Keratinocyte (primary cell): ENCODE results near the gene TTLL6. TPM values are rescaled to one million over a fixed set of nuclear protein-coding genes. Genes with fewer than 3 reads are reported as not detected.

ENCODE experiments used
- DNase-seq: peaks from one replicate; pipeline ENCODE4 v3.0.0-alpha.2; 2011; ENCODE audit warnings: low read depth, missing footprints, low spot score
- FAIRE-seq: peaks from 2 replicates; lab custom pipeline; 2011; peaks lifted over from hg19 to GRCh38; lab: Jason Lieb, UNC
- H2AFZ ChIP-seq: 2 replicates; pipeline ENCODE4 v1.6.0; 2012; ENCODE audit warnings: low read length, control low read depth, inconsistent platforms; ENCODE audit not compliant: control insufficient read depth
- H3K27ac ChIP-seq: 2 replicates; pipeline ENCODE4 v1.5.1; 2011; ENCODE audit warnings: low read length; ENCODE audit not compliant: control insufficient read depth, insufficient read depth
- H3K27me3 ChIP-seq: 3 replicates; pipeline ENCODE4 v1.6.0; 2011; ENCODE audit warnings: low read length; ENCODE audit not compliant: control insufficient read depth, insufficient read depth; ENCODE audit errors: extremely low read depth
- H3K36me3 ChIP-seq, 2 experiments: 2 replicates in 1 of 2; 3 replicates in 1 of 2; pipeline ENCODE4 v1.5.1; 2011; ENCODE audit warnings: low read length in 2 of 2, mild to moderate bottlenecking in 1 of 2; ENCODE audit not compliant: control insufficient read depth in 2 of 2, insufficient read depth in 2 of 2; ENCODE audit errors: extremely low read depth in 1 of 2
- H3K4me1 ChIP-seq: 3 replicates; pipeline ENCODE4 v1.5.1; 2011; ENCODE audit warnings: low read length; ENCODE audit not compliant: control insufficient read depth, insufficient read depth; ENCODE audit errors: extremely low read depth
- H3K4me2 ChIP-seq: 3 replicates; pipeline ENCODE4 v1.6.0; 2011; ENCODE audit warnings: low read depth, low read length; ENCODE audit not compliant: control insufficient read depth, insufficient read depth; ENCODE audit errors: extremely low read depth
- H3K4me3 ChIP-seq, 3 experiments: fragments of 200-600 bp in 1 of 3; sonication (generic) in 1 of 3; 2 replicates in 2 of 3; 3 replicates in 1 of 3; pipeline ENCODE4 v1.5.1; 2011 to 2016; ENCODE audit warnings: low read length in 3 of 3, mild to moderate bottlenecking in 3 of 3, control low read depth in 2 of 3, inconsistent platforms in 1 of 3, low read depth in 1 of 3, mixed read lengths in 1 of 3, mixed run types in 1 of 3, moderate library complexity in 1 of 3; ENCODE audit not compliant: control insufficient read depth in 2 of 3, insufficient read depth in 2 of 3; ENCODE audit errors: extremely low read depth in 1 of 3
- H3K79me2 ChIP-seq: 2 replicates; pipeline ENCODE4 v1.6.0; 2012; ENCODE audit warnings: low read length; ENCODE audit not compliant: control insufficient read depth, insufficient read depth
- H3K9ac ChIP-seq: 3 replicates; pipeline ENCODE4 v1.6.0; 2011; ENCODE audit warnings: low read length; ENCODE audit not compliant: control insufficient read depth, insufficient read depth; ENCODE audit errors: extremely low read depth
- H3K9me1 ChIP-seq: 3 replicates; pipeline ENCODE4 v1.6.0; 2011; ENCODE audit warnings: low read length; ENCODE audit not compliant: control insufficient read depth, insufficient read depth; ENCODE audit errors: extremely low read depth
- H3K9me3 ChIP-seq: 2 replicates; pipeline ENCODE4 v1.5.1; 2012; ENCODE audit warnings: low read depth, low read length; ENCODE audit not compliant: control insufficient read depth
- H4K20me1 ChIP-seq: 3 replicates; pipeline ENCODE4 v1.6.0; 2011; ENCODE audit warnings: low read length; ENCODE audit not compliant: control insufficient read depth, insufficient read depth; ENCODE audit errors: extremely low read depth
- CTCF ChIP-seq, 3 experiments: IDR thresholded peaks in 1 of 3; conservative IDR thresholded peaks in 1 of 3; optimal IDR thresholded peaks in 1 of 3; 2 replicates in 2 of 3; 3 replicates in 1 of 3; pipeline versions ENCODE3 to v1.5.1; 2011; ENCODE audit warnings: low read length in 3 of 3, mild to moderate bottlenecking in 3 of 3, moderate library complexity in 2 of 3, control low read depth in 1 of 3, inconsistent platforms in 1 of 3; ENCODE audit not compliant: insufficient read depth in 2 of 3; ENCODE audit errors: extremely low read depth in 1 of 3
- EZH2 ChIP-seq: IDR thresholded peaks from one replicate; pipeline ENCODE4 v1.6.1; 2012; ENCODE audit warnings: inconsistent platforms, mild to moderate bottlenecking, low read length, moderate library complexity
- dilution Hi-C: fragments of 300-500 bp; cut with MboI; formaldehyde crosslinking; loops from one replicate; pipeline ENCODE4 v1.7.0; 2020; ENCODE audit warnings: low sequenced_read_pairs; ENCODE audit not compliant: extremely low pct_ligation_motif_present
- polyA plus RNA-seq, 5 experiments: library from polyadenylated mRNA; depleted of rRNA in 3 of 5; stranded (reverse) in 3 of 5; stranded (forward) in 1 of 5; unstranded in 1 of 5; fragments of >200 nt; gene quantifications; 1 replicate in 1 of 5; 2 replicates in 3 of 5; 3 replicates in 1 of 5; pipeline versions ENCODE4 v1.2.1 to v1.2.3, GENCODE V29; 2011 to 2012; ENCODE audit warnings: missing spikeins in 2 of 5, low read depth in 1 of 5, low replicate concordance in 1 of 5
- small RNA-seq, 3 experiments: library from RNA; depleted of rRNA; stranded (forward); fragments of <200 nt; gene quantifications; one replicate each; pipeline ENCODE3, GENCODE V24; 2012; ENCODE audit warnings: low read depth in 3 of 3, low replicate concordance in 1 of 3; ENCODE audit not compliant: insufficient read length in 3 of 3

TTLL6 gene
- polyA plus RNA-seq, 1 donor (not counting 4 experiments of a cell fraction or from before 2014, with no cell fraction given): not detected

- no peaks in the 10 kb centered on the region for H3K79me2 ChIP-seq
Measured at GRCh38 chr17:48715496-48716399, 101.3 kb downstream of the TTLL6 start.

More at GRCh38 chr17:48715496-48716399, 101.3 kb downstream of the TTLL6 start:
- H3K4me2 ChIP-seq: no peak overlapping the region
- no peak overlapping the region for H2AFZ ChIP-seq
- FAIRE-seq (no peak), DNase-seq (no peak)
- dilution Hi-C loops: no loop called here
- no peak overlapping the region for H3K9ac ChIP-seq
- no peaks in the 10 kb centered on the region for H3K9me1 ChIP-seq
- H3K4me3 ChIP-seq: no peak overlapping the region
- TF ChIP-seq CTCF (optimal IDR thresholded peaks at IDR 0.05 in 1 of 3, IDR thresholded peaks at IDR 0.05 in 1 of 3, conservative IDR thresholded peaks at IDR 0.05 in 1 of 3; ENCODE audit: extremely low read depth in 1 of 3, insufficient read depth in 2 of 3, low read length in 3 of 3): no peak
- TF ChIP-seq EZH2: no peak
- peaks cover 7% of the 10 kb centered on the region for H4K20me1 ChIP-seq
- no peaks in the 10 kb centered on the region for H3K9me3 ChIP-seq
- H3K27ac ChIP-seq: no peak overlapping the region
- H3K4me1 ChIP-seq: no peaks in the 10 kb centered on the region
- no peaks in the 10 kb centered on the region for H3K36me3 ChIP-seq
- H3K27me3 ChIP-seq: peaks cover 70% of the 10 kb centered on the region

Small RNA genes lying within 50 kb of the gene (small RNA-seq; reads per million reads assigned to genes)
- gene COX6B1P2: 0 reads per million in 3 experiments
- 0 reads per million in 3 experiments for gene MIR3185
- 0 reads per million in 3 experiments for gene RF02132
- gene RF02133: 0 reads per million in 3 experiments
- 0 to 0.33 (median 0) reads per million in 3 experiments for gene RN7SL125P

Other genes with a start within 250 kb of the TTLL6 start
- 0.46 to 0.89 TPM (median 0.59 TPM) in 3 replicates for gene HOXB4, start 238.9 kb downstream of the TTLL6 start, polyA plus RNA-seq
- gene HOXB3, start 227.0 kb downstream of the TTLL6 start, polyA plus RNA-seq: 0.63 to 1.2 TPM (median 1.1 TPM) in 3 replicates
- 0.04 to 0.19 TPM in 2 of 3 replicates, not detected in the other for gene HOXB5, start 223.4 kb downstream of the TTLL6 start, polyA plus RNA-seq
- gene HOXB6, start 212.2 kb downstream of the TTLL6 start, polyA plus RNA-seq: 0.62 to 0.77 TPM (median 0.68 TPM) in 3 replicates
- 0.68 to 1.2 TPM (median 1.0 TPM) in 3 replicates for gene HOXB7, start 206.2 kb downstream of the TTLL6 start, polyA plus RNA-seq
- not detected in 3 replicates for gene HOXB8, start 201.9 kb downstream of the TTLL6 start, polyA plus RNA-seq
- gene HOXB9, start 190.9 kb downstream of the TTLL6 start, polyA plus RNA-seq: 0.03 TPM in 1 of 3 replicates, not detected in the others
- gene PRAC1, start 94.7 kb downstream of the TTLL6 start, polyA plus RNA-seq: not detected in 3 replicates
- gene PRAC2, start 94.0 kb downstream of the TTLL6 start, polyA plus RNA-seq: not detected in 3 replicates
- gene HOXB13, start 88.5 kb downstream of the TTLL6 start, polyA plus RNA-seq: not detected in 3 replicates
- gene CALCOCO2, start 13.8 kb upstream of the TTLL6 start, polyA plus RNA-seq: 58.8 to 79.7 TPM (median 76.0 TPM) in 3 replicates
- 299 to 434 TPM (median 355 TPM) in 3 replicates for gene ATP5MC1, start 75.6 kb upstream of the TTLL6 start, polyA plus RNA-seq
- gene UBE2Z, start 91.2 kb upstream of the TTLL6 start, polyA plus RNA-seq: 132 to 163 TPM (median 140 TPM) in 3 replicates
- gene SNF8, start 127.6 kb upstream of the TTLL6 start, polyA plus RNA-seq: 72.4 to 94.9 TPM (median 90.5 TPM) in 3 replicates
- gene GIP, start 151.4 kb upstream of the TTLL6 start, polyA plus RNA-seq: not detected in 3 replicates
- gene IGF2BP1, start 180.2 kb upstream of the TTLL6 start, polyA plus RNA-seq: under 0.01 TPM in 1 of 3 replicates, not detected in the others